Transverse colon (tissue), 4 donors: ENCODE results near the gene DNAJA3. TPM values are rescaled to one million over a fixed set of nuclear protein-coding genes. Genes with fewer than 3 reads are reported as not detected.

Experiments used
- DNase-seq: peaks from one replicate; pipeline ENCODE4 v3.0.0-alpha.2; 2019
- H3K27ac ChIP-seq, 4 donors: fragments of 200-600 bp; sonication (generic); 2 replicates each; pipeline ENCODE4 v1.5.1; 2016 to 2018; ENCODE audit warnings: inconsistent platforms in 4 of 4
- H3K27me3 ChIP-seq: fragments of 200-600 bp; sonication (generic); 2 replicates; pipeline ENCODE4 v1.5.1; 2017; ENCODE audit warnings: inconsistent platforms
- H3K36me3 ChIP-seq, 4 donors: fragments of 200-600 bp; sonication (generic); 2 replicates each; pipeline ENCODE4 v1.5.1; 2017 to 2019; ENCODE audit warnings: inconsistent platforms in 4 of 4
- H3K4me1 ChIP-seq, 4 donors: fragments of 200-600 bp; sonication (generic); 2 replicates each; pipeline ENCODE4 v1.5.1; 2017 to 2020; ENCODE audit warnings: inconsistent platforms in 4 of 4
- H3K4me3 ChIP-seq, 4 donors: fragments of 200-600 bp; sonication (generic); 1 replicate in 1 of 4; 2 replicates in 3 of 4; pipeline versions ENCODE4 v1.5.1 to v1.6.1; 2017 to 2019; ENCODE audit warnings: inconsistent platforms in 4 of 4
- H3K9me3 ChIP-seq, 2 donors: fragments of 200-600 bp; sonication (generic); 2 replicates each; pipeline ENCODE4 v1.5.1; 2017 to 2019; ENCODE audit warnings: inconsistent platforms in 2 of 2
- EP300 ChIP-seq: sonication (generic); formaldehyde crosslinking; IDR thresholded peaks from one replicate; pipeline ENCODE4 v1.6.1; 2017; ENCODE audit warnings: antibody characterized with exemption, low read depth
- POLR2A ChIP-seq: fragments of 450-650 bp; IDR thresholded peaks from one replicate; pipeline ENCODE4 v1.6.1; 2016; ENCODE audit warnings: antibody characterized with exemption, mild to moderate bottlenecking, moderate library complexity
- POLR2AphosphoS5 ChIP-seq, 3 donors: sonication (generic); formaldehyde crosslinking; IDR thresholded peaks; one replicate each; pipeline ENCODE4 v1.6.1; 2016; ENCODE audit warnings: antibody characterized with exemption in 3 of 3
- WGBS, 2 donors: methylation state at CpG; one replicate each; pipeline ENCODE4 v1.1.5; 2018; ENCODE audit warnings: low coverage in 1 of 2; 5-methylcytosine and 5-hydroxymethylcytosine counted together
- in situ Hi-C, 4 donors: fragments of 200-750 bp; cut with MboI; loops; one replicate each; pipeline versions ENCODE4 v1.15.0 to v1.15.1; 2017; ENCODE audit warnings: low sequenced_read_pairs in 3 of 4, low pct_ligation_motif_present in 1 of 4, low pct_unique_long_range_greater_than_20kb in 1 of 4
- intact Hi-C: fragments of 100-400 bp; cut with DNase I; formaldehyde crosslinking; loops from one replicate; pipeline ENCODE4 v1.15.1; 2023; ENCODE audit warnings: low total_unique reads
- total RNA-seq, 4 donors: library from RNA; depleted of rRNA; stranded (reverse); fragments of >200 nt; gene quantifications; one replicate each; pipeline ENCODE4 v1.1.0, GENCODE V29; 2016
- TF ChIP-seq, protein P1 (sequence below), 5 experiments: fragments of 200-600 bp in 3 of 5; fragments of 450-650 bp in 2 of 5; sonication (generic) in 3 of 5; IDR thresholded peaks; 1 replicate in 2 of 5; 2 replicates in 3 of 5; pipeline ENCODE4 v1.5.1; 2016 to 2017; ENCODE audit warnings: antibody characterized with exemption in 5 of 5, inconsistent platforms in 3 of 5, mild to moderate bottlenecking in 2 of 5, moderate library complexity in 1 of 5

Gene DNAJA3
- total RNA-seq, 4 donors from 2014 or later, result 49.0 to 126 (median 75.5) TPM

DNA sequence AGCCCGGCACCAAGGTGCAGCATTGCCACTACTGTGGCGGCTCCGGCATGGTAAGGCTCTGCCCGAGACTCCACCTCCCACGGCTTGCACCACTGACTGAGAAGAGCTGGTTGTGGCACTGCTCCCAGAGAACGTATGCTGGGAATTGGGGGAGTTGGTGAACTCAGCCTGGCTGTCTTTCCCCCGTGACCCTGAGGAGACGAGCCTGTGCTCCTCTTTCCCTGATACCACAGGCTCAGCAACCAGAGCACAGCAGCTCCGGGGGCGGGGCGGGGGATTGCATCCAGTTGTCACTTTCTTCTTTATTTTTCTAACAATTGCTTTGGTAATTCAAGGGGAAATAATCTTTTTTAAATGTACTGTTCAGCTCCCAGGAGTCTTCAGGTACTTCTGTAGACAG, 16.7 kb downstream of the DNAJA3 start:
- Histone ChIP-seq H3K27me3 (no peaks in the 10 kb centered on the region), H3K27ac (no peak overlapping the region), H3K4me1 (no peaks in the 10 kb centered on the region), H3K36me3 (peaks cover 0 to 88% (median 44%) of the 10 kb centered on the region in 4 donors), H3K4me3 (no peak overlapping the region), H3K9me3 (no peaks in the 10 kb centered on the region)
- intact Hi-C loops (no loop called here), in situ Hi-C loops (no loop called here)
- no peak for DNase-seq
- 90% methylated on average over 11 of the region's 11 CpGs; no CpG with 5 or more reads in 1 of the 2 donors for WGBS, 2 donors
- TF ChIP-seq POLR2AphosphoS5 (IDR thresholded peaks at IDR 0.05) (no peak), EP300 (no peak)
- TF ChIP-seq, protein P1, sequence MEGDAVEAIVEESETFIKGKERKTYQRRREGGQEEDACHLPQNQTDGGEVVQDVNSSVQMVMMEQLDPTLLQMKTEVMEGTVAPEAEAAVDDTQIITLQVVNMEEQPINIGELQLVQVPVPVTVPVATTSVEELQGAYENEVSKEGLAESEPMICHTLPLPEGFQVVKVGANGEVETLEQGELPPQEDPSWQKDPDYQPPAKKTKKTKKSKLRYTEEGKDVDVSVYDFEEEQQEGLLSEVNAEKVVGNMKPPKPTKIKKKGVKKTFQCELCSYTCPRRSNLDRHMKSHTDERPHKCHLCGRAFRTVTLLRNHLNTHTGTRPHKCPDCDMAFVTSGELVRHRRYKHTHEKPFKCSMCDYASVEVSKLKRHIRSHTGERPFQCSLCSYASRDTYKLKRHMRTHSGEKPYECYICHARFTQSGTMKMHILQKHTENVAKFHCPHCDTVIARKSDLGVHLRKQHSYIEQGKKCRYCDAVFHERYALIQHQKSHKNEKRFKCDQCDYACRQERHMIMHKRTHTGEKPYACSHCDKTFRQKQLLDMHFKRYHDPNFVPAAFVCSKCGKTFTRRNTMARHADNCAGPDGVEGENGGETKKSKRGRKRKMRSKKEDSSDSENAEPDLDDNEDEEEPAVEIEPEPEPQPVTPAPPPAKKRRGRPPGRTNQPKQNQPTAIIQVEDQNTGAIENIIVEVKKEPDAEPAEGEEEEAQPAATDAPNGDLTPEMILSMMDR (IDR thresholded peaks at IDR 0.05), result no peak

DNA sequence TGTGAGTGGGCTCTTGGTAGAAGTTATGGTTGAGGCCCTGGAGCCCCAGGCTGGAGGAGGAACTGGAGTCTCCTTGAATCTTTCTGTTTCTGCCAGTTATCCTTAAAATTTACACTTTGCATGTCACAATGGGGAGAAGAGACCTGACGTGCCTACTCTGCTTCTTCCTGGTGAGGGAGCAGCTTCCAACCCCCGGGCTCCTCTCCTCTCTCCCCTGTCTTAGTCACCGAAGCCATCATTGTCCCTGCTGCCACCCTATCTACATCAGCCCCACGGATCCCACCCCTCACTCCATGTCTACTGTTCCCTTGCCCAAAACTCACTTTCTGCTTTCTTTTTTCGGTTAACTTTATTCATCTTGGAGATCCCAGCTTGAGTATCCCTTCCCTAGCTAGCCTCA, 17.6 kb downstream of the DNAJA3 start:
- WGBS, 2 donors, result 50 to 79% methylated on average over 5 of the region's 5 CpGs

DNA sequence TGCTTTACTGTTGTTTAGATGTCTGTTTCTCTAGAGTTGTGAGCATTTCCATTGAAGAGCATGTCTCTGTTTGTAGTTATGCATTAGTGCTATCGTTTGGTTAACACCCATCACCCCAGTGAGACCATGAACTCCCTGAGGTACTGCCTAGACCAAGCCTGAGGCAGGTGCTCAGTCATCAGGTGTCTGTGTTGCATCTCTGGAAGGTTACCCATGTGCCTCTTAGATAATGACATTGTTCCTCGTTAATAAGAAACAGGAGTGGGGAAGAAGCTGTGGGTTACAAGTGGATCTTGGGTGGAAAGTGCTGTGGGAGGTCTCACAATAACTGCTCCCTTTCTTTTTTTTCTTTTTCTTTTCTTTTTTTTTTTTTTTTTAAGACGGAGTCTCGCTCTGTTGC, 18.3 kb downstream of the DNAJA3 start:
- no peaks in the 10 kb centered on the region for H3K9me3 ChIP-seq
- WGBS, 2 donors, result 86 to 89% methylated on average over 3 to 4 of the region's 4 CpGs

More for the DNA sequence above, 17.6 kb downstream of the DNAJA3 start:
- in situ Hi-C loops (no loop called here), intact Hi-C loops (no loop called here)
- H3K27me3 ChIP-seq, result no peaks in the 10 kb centered on the region
- H3K4me3 ChIP-seq, result no peak overlapping the region
- peaks cover 0 to 88% (median 44%) of the 10 kb centered on the region in 4 donors for H3K36me3 ChIP-seq
- no peak for DNase-seq
- H3K9me3 ChIP-seq, result no peaks in the 10 kb centered on the region
- H3K27ac ChIP-seq, result no peak overlapping the region
- no peaks in the 10 kb centered on the region for H3K4me1 ChIP-seq
- no peak for TF ChIP-seq POLR2A

DNA sequence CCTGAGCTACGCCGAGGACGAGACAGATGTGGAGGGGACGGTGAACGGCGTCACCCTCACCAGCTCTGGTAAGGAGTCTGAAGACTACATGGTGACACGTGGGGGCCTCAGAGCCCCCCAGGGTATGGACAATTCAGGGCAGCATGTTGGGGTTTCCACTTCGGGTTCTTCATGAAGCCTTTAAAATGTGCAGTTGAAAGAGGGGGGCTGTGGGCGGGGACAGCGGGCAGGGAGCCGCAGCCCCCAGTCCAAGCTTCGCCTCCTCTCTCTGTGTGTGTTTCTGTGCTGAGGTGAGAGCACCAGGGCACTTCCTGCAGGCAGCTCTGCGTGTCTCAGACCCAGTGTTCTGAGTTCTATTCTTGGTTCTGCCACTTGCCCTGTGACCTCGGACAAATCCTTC, 24.8 kb downstream of the DNAJA3 start:
- TF ChIP-seq, protein P1 (IDR thresholded peaks at IDR 0.05), result no peak
- TF ChIP-seq EP300 (no peak), POLR2A (no peak), POLR2AphosphoS5 (IDR thresholded peaks at IDR 0.05) (no peak)
- Histone ChIP-seq H3K4me3 (no peak overlapping the region), H3K27ac (no peak overlapping the region), H3K9me3 (no peaks in the 10 kb centered on the region), H3K27me3 (no peaks in the 10 kb centered on the region), H3K4me1 (no peaks in the 10 kb centered on the region), H3K36me3 (peaks cover 0 to 64% (median 28%) of the 10 kb centered on the region in 4 donors)
- in situ Hi-C loops (no loop called here), intact Hi-C loops (no loop called here)
- 93% methylated on average over 14 of the region's 14 CpGs; no CpG with 5 or more reads in 1 of the 2 donors for WGBS, 2 donors
- DNase-seq, result no peak

More for the DNA sequence above, 18.3 kb downstream of the DNAJA3 start:
- TF ChIP-seq EP300, result no peak
- no peak for TF ChIP-seq POLR2A
- TF ChIP-seq, protein P1 (IDR thresholded peaks at IDR 0.05), result no peak
- TF ChIP-seq POLR2AphosphoS5 (IDR thresholded peaks at IDR 0.05), result no peak
- Histone ChIP-seq H3K4me3 (no peak overlapping the region), H3K4me1 (no peaks in the 10 kb centered on the region), H3K36me3 (peaks cover 0 to 88% (median 47%) of the 10 kb centered on the region in 4 donors), H3K27ac (no peak overlapping the region), H3K27me3 (no peaks in the 10 kb centered on the region)
- no peak for DNase-seq
- in situ Hi-C loops (no loop called here), intact Hi-C loops (no loop called here)

DNA sequence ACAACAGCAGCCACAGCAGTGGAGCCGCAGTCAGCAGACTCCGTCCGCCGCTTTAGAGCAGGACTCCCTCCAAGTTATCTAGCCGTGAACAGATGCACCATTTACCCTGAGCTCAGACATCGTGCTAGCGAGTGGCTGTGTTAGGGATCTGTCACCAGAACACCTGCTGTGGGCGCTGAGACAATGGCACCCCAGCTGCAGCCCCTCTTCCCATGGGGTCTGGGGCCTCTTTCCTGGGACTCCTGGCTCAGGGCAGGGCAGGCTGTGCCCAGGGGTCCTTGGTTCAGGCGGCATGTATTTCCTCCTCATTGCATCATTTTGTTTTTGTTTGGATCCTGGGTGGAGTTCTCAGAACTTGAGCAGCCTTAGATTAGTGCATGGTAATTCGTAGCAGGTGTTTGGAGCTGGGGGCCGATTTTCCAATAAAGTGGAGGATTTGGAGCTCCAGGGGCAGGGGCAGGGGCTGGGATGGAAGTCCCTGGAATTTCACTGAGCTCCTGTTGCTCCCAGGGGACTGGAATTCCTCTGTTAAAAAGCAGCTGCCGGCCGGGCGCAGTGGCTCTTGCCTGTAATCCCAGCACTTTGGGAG, 25.4 kb downstream of the DNAJA3 start:
- TF ChIP-seq POLR2AphosphoS5 (IDR thresholded peaks at IDR 0.05), result no peak
- TF ChIP-seq POLR2A, result no peak
- no peak for TF ChIP-seq EP300
- TF ChIP-seq, protein P1 (IDR thresholded peaks at IDR 0.05), result no peak
- H3K27ac ChIP-seq, result no peak overlapping the region
- H3K4me1 ChIP-seq, result no peaks in the 10 kb centered on the region
- no peaks in the 10 kb centered on the region for H3K27me3 ChIP-seq
- 95% methylated on average over 14 of the region's 14 CpGs; no CpG with 5 or more reads in 1 of the 2 donors for WGBS, 2 donors
- DNase-seq, result no peak
- peaks cover 0 to 64% (median 28%) of the 10 kb centered on the region in 4 donors for H3K36me3 ChIP-seq
- H3K4me3 ChIP-seq, result no peak overlapping the region
- in situ Hi-C loops, result no loop called here
- intact Hi-C loops, result no loop called here
- no peaks in the 10 kb centered on the region for H3K9me3 ChIP-seq
